GM23248 (cell line): ENCODE results near the gene BNIPL. TPM values are rescaled to one million over a fixed set of nuclear protein-coding genes. Genes with fewer than 3 reads are reported as not detected.

Experiments used
- DNase-seq: peaks from one replicate; pipeline ENCODE4 v3.0.0-alpha.2; 2015
- H2AFZ ChIP-seq: fragments of 200-600 bp; sonication (generic); 2 replicates; pipeline ENCODE4 v1.6.1; 2016; ENCODE audit warnings: antibody characterized with exemption
- H3F3A ChIP-seq: fragments of 200-600 bp; sonication (generic); 2 replicates; pipeline ENCODE4 v1.6.1; 2016; ENCODE audit warnings: mild to moderate bottlenecking, antibody characterized with exemption, mixed run types; ENCODE audit not compliant: insufficient read depth
- H3K27ac ChIP-seq: fragments of 200-600 bp; sonication (generic); 2 replicates; pipeline ENCODE4 v1.5.1; 2016; ENCODE audit warnings: mild to moderate bottlenecking
- H3K27me3 ChIP-seq: fragments of 200-600 bp; sonication (generic); replicated peaks from 2 replicates; pipeline ENCODE4 v1.6.1; 2016; ENCODE audit warnings: mild to moderate bottlenecking; ENCODE audit not compliant: insufficient read depth
- H3K36me3 ChIP-seq: fragments of 200-600 bp; sonication (generic); 2 replicates; pipeline ENCODE4 v1.6.1; 2016; ENCODE audit warnings: low read depth, mild to moderate bottlenecking
- H3K4me1 ChIP-seq: fragments of 200-600 bp; sonication (generic); 2 replicates; pipeline ENCODE4 v1.6.1; 2016; ENCODE audit warnings: mild to moderate bottlenecking; ENCODE audit not compliant: insufficient read depth
- H3K4me2 ChIP-seq: fragments of 200-600 bp; sonication (generic); one replicate; pipeline ENCODE4 v1.6.1; 2016; ENCODE audit warnings: mild to moderate bottlenecking; ENCODE audit not compliant: unreplicated experiment
- H3K4me3 ChIP-seq: fragments of 200-600 bp; sonication (generic); 2 replicates; pipeline ENCODE4 v1.5.1; 2016; ENCODE audit warnings: mild to moderate bottlenecking
- H3K79me2 ChIP-seq: fragments of 200-600 bp; sonication (generic); 2 replicates; pipeline ENCODE4 v1.6.1; 2016; ENCODE audit warnings: mild to moderate bottlenecking; ENCODE audit not compliant: insufficient read depth
- H3K9ac ChIP-seq: fragments of 200-600 bp; sonication (generic); 2 replicates; pipeline ENCODE4 v1.6.1; 2016; ENCODE audit warnings: mild to moderate bottlenecking
- H3K9me2 ChIP-seq: fragments of 200-600 bp; sonication (generic); 2 replicates; pipeline ENCODE4 v1.6.1; 2016; ENCODE audit warnings: mixed run types, mild to moderate bottlenecking, moderate library complexity; ENCODE audit not compliant: insufficient read depth
- H3K9me3 ChIP-seq: fragments of 200-600 bp; sonication (generic); one replicate; pipeline ENCODE4 v1.6.1; 2017; ENCODE audit warnings: low read depth
- H4K20me1 ChIP-seq: fragments of 200-600 bp; sonication (generic); 2 replicates; pipeline ENCODE4 v1.6.0; 2016; ENCODE audit not compliant: insufficient read depth
- EZH2 ChIP-seq: fragments of 200-600 bp; sonication (generic); IDR thresholded peaks from 2 replicates; pipeline ENCODE4 v1.6.1; 2018; ENCODE audit warnings: antibody characterized with exemption, mild to moderate bottlenecking; ENCODE audit not compliant: insufficient read depth, poor library complexity, severe bottlenecking
- EZH2phosphoT487 ChIP-seq: fragments of 200-600 bp; sonication (generic); IDR thresholded peaks from 2 replicates; pipeline ENCODE4 v1.6.1; 2018; ENCODE audit warnings: antibody characterized with exemption, moderate library complexity, mild to moderate bottlenecking, low read depth; ENCODE audit not compliant: insufficient read depth
- WGBS, 2 experiments: methylation state at CpG; one replicate each; pipeline ENCODE4 v1.1.6; 2015 to 2017; ENCODE audit warnings: low lambda C conversion rate in 2 of 2, low coverage in 1 of 2; ENCODE audit errors: missing lambda C conversion rate in 2 of 2; 5-methylcytosine and 5-hydroxymethylcytosine counted together
- in situ Hi-C: fragments of 300-500 bp; cut with MboI; formaldehyde crosslinking; loops from 2 replicates; pipeline ENCODE4 v1.15.0; 2020
- polyA plus RNA-seq: library from polyadenylated mRNA; unstranded; fragments of >200 nt; fragmentation: Nextera tagmentation; extraction: Ambion mirVana; gene quantifications from 2 replicates; pipeline ENCODE4 v1.2.1, GENCODE V29; 2016
- total RNA-seq: library from RNA; depleted of rRNA; stranded (reverse); fragments of >200 nt; shearing (Covaris generic); gene quantifications from 2 replicates; pipeline ENCODE4 v1.2.3, GENCODE V29; 2014

The BNIPL gene
- total and polyA plus RNA-seq, 2 experiments from 2014 or later = 0.09 TPM; not detected in 1

DNA sequence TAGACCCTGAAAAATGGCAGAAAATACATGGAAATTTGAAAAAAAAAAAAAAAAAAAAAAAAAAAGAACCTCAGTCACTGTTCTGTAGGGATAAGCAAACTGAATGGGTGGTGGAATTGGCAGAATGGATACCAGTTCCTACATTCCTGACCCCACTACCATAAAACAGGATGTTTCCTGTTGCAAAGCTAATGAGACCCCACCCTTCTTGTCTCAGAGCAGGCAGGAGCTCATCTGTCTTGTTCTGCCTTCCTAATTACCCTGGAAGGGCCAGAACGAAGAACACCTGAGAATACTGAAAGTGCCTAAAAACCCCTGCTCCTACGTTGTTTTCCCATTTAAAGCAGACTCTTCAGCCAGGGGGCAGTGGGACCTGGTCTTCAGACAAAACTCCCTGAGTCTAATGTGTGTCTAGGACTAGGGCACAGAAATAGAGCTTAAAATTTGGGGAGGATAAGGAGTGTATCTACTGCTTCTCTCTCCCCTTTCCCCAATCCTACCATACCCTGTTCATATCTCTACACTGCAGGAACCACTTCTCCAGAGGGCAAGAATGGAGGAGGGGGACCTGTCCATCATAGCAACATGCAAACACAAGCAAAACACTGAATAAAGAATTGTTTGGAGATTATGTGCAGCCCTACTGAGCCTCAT lies 15.1 kb downstream of the BNIPL start:
- Histone ChIP-seq H3K4me3 (no peak overlapping the region), H3K9ac (no peak overlapping the region), H3K36me3 (peaks cover 53% of the 10 kb centered on the region), H3K4me2 (no peak overlapping the region), H3K27me3 (no peaks in the 10 kb centered on the region), H3F3A (peaks cover 77% of the 10 kb centered on the region), H3K27ac (no peak overlapping the region), H3K9me3 (no peaks in the 10 kb centered on the region), H3K9me2 (no peaks in the 10 kb centered on the region), H3K79me2 (peaks cover 32% of the 10 kb centered on the region), H2AFZ (no peak overlapping the region), H3K4me1 (peaks cover 23% of the 10 kb centered on the region), H4K20me1 (no peaks in the 10 kb centered on the region; the same call in 1 of the 2 replicates)
- WGBS, 2 experiments = 85 to 88% methylated on average over 2 of the region's 2 CpGs
- TF ChIP-seq EZH2phosphoT487 = no peak
- in situ Hi-C loops = no loop called here
- DNase-seq = no peak

DNA sequence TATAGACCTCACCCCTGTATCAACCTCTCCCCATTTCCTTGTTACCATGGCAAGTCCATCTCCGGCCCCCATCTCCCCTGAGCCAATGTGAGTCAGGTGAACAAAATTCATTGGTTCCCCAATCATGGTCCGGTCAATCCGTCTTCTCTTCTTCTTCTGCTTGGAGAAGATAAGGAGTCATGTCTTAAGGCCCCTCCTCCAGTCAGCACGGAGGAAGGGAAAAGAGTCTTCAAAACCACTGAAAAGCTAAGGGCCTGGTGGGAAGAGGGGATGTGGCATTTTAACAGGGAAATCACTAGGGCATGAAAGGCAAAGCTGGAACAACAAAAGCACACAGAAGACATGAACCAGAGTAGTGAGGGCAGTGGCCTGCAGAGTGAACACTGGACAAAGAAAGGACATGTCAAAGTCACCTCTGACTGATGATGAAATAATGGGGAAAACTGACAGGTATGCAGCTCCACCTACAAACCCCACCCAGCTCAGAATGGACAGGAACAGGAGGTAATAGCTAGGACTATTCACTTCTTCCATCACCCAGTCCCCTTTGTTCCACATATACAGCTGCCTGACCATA lies 18.7 kb downstream of the BNIPL start:
- Histone ChIP-seq H3K4me2 (no peak overlapping the region), H3K4me1 (peaks cover 24% of the 10 kb centered on the region), H3K9me2 (no peaks in the 10 kb centered on the region), H2AFZ (no peak overlapping the region), H3K36me3 (peaks cover 53% of the 10 kb centered on the region), H3K4me3 (no peak overlapping the region), H3K27me3 (no peaks in the 10 kb centered on the region), H3F3A (peaks cover 63% of the 10 kb centered on the region), H3K9ac (no peak overlapping the region; the same call in 1 of the 2 replicates), H3K27ac (no peak overlapping the region), H3K79me2 (peaks cover 68% of the 10 kb centered on the region), H3K9me3 (no peaks in the 10 kb centered on the region), H4K20me1 (peaks cover 4% of the 10 kb centered on the region; the same call in 1 of the 2 replicates)
- 94 to 99% methylated on average over 4 of the region's 4 CpGs for WGBS, 2 experiments
- TF ChIP-seq EZH2 = no peak
- TF ChIP-seq EZH2phosphoT487 = no peak
- DNase-seq = no peak
- in situ Hi-C loops = no loop called here

DNA sequence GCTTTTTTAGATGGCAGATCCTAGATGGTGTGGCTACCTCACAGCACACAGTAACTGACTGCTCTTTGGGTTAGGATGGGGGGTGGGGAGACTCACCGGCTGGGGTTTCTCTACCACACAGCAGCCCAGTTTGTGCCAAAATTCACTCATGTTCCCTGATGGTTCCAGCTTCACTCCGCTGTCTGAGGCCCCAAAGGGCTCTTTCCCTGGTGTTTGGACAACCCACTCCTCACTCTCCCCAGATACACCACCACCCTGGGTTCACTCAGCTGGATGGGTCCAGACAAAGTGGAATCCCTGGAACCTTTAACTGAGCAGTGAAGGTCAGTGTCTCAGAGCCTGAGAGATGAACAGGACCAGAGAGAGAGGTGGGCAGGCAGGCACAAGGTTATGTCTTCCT lies 19.2 kb downstream of the BNIPL start:
- in situ Hi-C loops = no loop called here
- Histone ChIP-seq H3K27ac (no peak overlapping the region), H3K4me2 (peak overlapping the region; percentile 97), H3K36me3 (peaks cover 52% of the 10 kb centered on the region), H3K4me1 (peaks cover 25% of the 10 kb centered on the region), H3K9ac (peak overlapping the region; percentile 92), H3K79me2 (peaks cover 73% of the 10 kb centered on the region), H3F3A (peaks cover 58% of the 10 kb centered on the region), H3K27me3 (no peaks in the 10 kb centered on the region), H2AFZ (no peak overlapping the region), H3K4me3 (no peak overlapping the region), H3K9me2 (no peaks in the 10 kb centered on the region), H4K20me1 (peaks cover 4% of the 10 kb centered on the region; the same call in 1 of the 2 replicates), H3K9me3 (no peaks in the 10 kb centered on the region)
- DNase-seq = no peak
- 36 to 67% methylated on average over 1 to 2 of the region's 2 CpGs for WGBS, 2 experiments
- no peak for TF ChIP-seq EZH2
- no peak for TF ChIP-seq EZH2phosphoT487

DNA sequence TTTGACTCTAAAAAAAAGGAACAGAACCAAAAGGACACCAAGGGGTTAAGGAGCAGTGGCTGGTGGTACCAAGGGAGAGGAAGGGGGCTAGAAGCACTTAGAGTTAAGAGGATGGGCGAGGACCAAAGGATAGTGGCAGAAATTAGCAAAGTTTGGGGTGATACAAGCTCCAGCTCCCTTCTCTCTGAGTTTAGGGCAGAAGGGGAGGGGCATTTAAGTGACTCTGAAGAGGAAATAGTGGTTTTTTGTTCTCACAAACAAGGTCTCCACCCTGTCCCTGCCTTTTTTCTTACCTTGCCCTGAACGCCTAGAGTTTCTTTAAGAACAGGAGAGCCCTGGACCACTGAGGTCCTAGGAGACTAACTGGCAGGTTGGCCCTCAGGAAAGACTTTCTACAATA lies 19.8 kb downstream of the BNIPL start:
- peaks cover 4% of the 10 kb centered on the region; the same call in 1 of the 2 replicates for H4K20me1 ChIP-seq
- peak; percentile 28 for DNase-seq
- in situ Hi-C loops = no loop called here
- H3K4me2 ChIP-seq = peak overlapping the region; percentile 97
- peak overlapping the region; percentile 5; the same call in 1 of the 2 replicates for H3K27ac ChIP-seq
- H3K79me2 ChIP-seq = peaks cover 79% of the 10 kb centered on the region
- peak overlapping the region; percentile 92 for H3K9ac ChIP-seq
- peak overlapping the region; percentile 90 for H3K4me3 ChIP-seq
- no peaks in the 10 kb centered on the region for H3K27me3 ChIP-seq
- 72 to 73% methylated on average over 2 of the region's 2 CpGs for WGBS, 2 experiments
- no peaks in the 10 kb centered on the region for H3K9me2 ChIP-seq
- peaks cover 47% of the 10 kb centered on the region for H3K36me3 ChIP-seq
- TF ChIP-seq EZH2 (no peak), EZH2phosphoT487 (no peak)
- H2AFZ ChIP-seq = no peak overlapping the region
- H3F3A ChIP-seq = peaks cover 52% of the 10 kb centered on the region
- no peaks in the 10 kb centered on the region for H3K9me3 ChIP-seq
- H3K4me1 ChIP-seq = peaks cover 31% of the 10 kb centered on the region
